ENCODE data around the gene SYPL1. TPM values are rescaled to one million over a fixed set of nuclear protein-coding genes. Genes with fewer than 3 reads are reported as not detected.

The SYPL1 gene
- total RNA-seq, 1 donor from 2014 or later = 48.8 TPM

GRCh38 chr7:106086062-106086461 is 26.1 kb downstream of the SYPL1 start:
- Histone ChIP-seq H2AFZ (replicated peaks) (no peak overlapping the region), H3K4me1 (no peaks in the 10 kb centered on the region), H4K20me1 (ENCODE audit: low read depth) (no peaks in the 10 kb centered on the region), H3K36me3 (no peaks in the 10 kb centered on the region), H3K4me2 (no peak overlapping the region), H3K9ac (no peak overlapping the region), H3K9me3 (ENCODE audit: low read depth) (no peaks in the 10 kb centered on the region), H3K79me2 (ENCODE audit: low read depth) (no peaks in the 10 kb centered on the region), H3K27me3 (no peaks in the 10 kb centered on the region), H3F3A (ENCODE audit: low read depth) (no peaks in the 10 kb centered on the region), H3K27ac (no peak overlapping the region), H3K4me3 (no peak overlapping the region)
- H3K9me3 Mint-ChIP-seq = peaks cover 9% of the 10 kb centered on the region
- DNase-seq (ENCODE audit: low spot score) = no peak
- peaks cover 18% of the 10 kb centered on the region for H3K36me3 Mint-ChIP-seq
- no peak overlapping the region for H3K27ac Mint-ChIP-seq
- no peaks in the 10 kb centered on the region for H3K4me1 Mint-ChIP-seq
- H3K4me3 Mint-ChIP-seq = no peak overlapping the region
- no peak for TF ChIP-seq CTCF (IDR thresholded peaks at IDR 0.05)
- no peaks in the 10 kb centered on the region for H3K27me3 Mint-ChIP-seq (ENCODE audit: insufficient read depth, low read depth)

- Mint-ChIP-seq H3K27me3 (ENCODE audit: insufficient read depth, low read depth) (no peaks in the 10 kb centered on the region), H3K27ac (no peak overlapping the region), H3K4me1 (no peaks in the 10 kb centered on the region), H3K36me3 (peaks cover 13% of the 10 kb centered on the region), H3K4me3 (no peak overlapping the region), H3K9me3 (peaks cover 9% of the 10 kb centered on the region)
- Histone ChIP-seq H3F3A (ENCODE audit: low read depth) (no peaks in the 10 kb centered on the region), H3K27me3 (no peaks in the 10 kb centered on the region), H3K36me3 (no peaks in the 10 kb centered on the region), H2AFZ (replicated peaks) (no peak overlapping the region), H3K27ac (no peak overlapping the region), H3K9ac (no peak overlapping the region), H4K20me1 (ENCODE audit: low read depth) (no peaks in the 10 kb centered on the region), H3K79me2 (ENCODE audit: low read depth) (no peaks in the 10 kb centered on the region), H3K4me2 (no peak overlapping the region), H3K9me3 (ENCODE audit: low read depth) (no peaks in the 10 kb centered on the region), H3K4me3 (no peak overlapping the region), H3K4me1 (no peaks in the 10 kb centered on the region)
- no peak for DNase-seq (ENCODE audit: low spot score)
- TF ChIP-seq EZH2 (IDR thresholded peaks at IDR 0.05) (no peak), CTCF (IDR thresholded peaks at IDR 0.05) (no peak), EZH2phosphoT487 (IDR thresholded peaks at IDR 0.05) (no peak)
Measured at GRCh38 chr7:106085015-106085414, 27.1 kb downstream of the SYPL1 start.

GRCh38 chr7:106083717-106084116 is 28.4 kb downstream of the SYPL1 start:
- TF ChIP-seq CTCF (IDR thresholded peaks at IDR 0.05) (no peak), EZH2 (IDR thresholded peaks at IDR 0.05) (no peak), EZH2phosphoT487 (IDR thresholded peaks at IDR 0.05) (no peak)
- no peak overlapping the region for H3K27ac ChIP-seq
- H3K36me3 ChIP-seq = no peaks in the 10 kb centered on the region
- H3F3A ChIP-seq (ENCODE audit: low read depth) = no peaks in the 10 kb centered on the region
- H3K27me3 ChIP-seq = no peaks in the 10 kb centered on the region
- no peak overlapping the region for H3K4me2 ChIP-seq
- H3K4me3 Mint-ChIP-seq = no peak overlapping the region
- H3K36me3 Mint-ChIP-seq = peaks cover 6% of the 10 kb centered on the region
- no peak overlapping the region for H3K9ac ChIP-seq
- H4K20me1 ChIP-seq (ENCODE audit: low read depth) = no peaks in the 10 kb centered on the region
- no peak overlapping the region for H2AFZ ChIP-seq (replicated peaks)
- no peaks in the 10 kb centered on the region for H3K79me2 ChIP-seq (ENCODE audit: low read depth)
- peaks cover 9% of the 10 kb centered on the region for H3K9me3 Mint-ChIP-seq
- H3K27ac Mint-ChIP-seq = no peak overlapping the region
- no peak overlapping the region for H3K4me3 ChIP-seq
- H3K4me1 Mint-ChIP-seq = no peaks in the 10 kb centered on the region
- no peak for DNase-seq (ENCODE audit: low spot score)
- H3K27me3 Mint-ChIP-seq (ENCODE audit: insufficient read depth, low read depth) = no peaks in the 10 kb centered on the region
- H3K4me1 ChIP-seq = no peaks in the 10 kb centered on the region
- no peaks in the 10 kb centered on the region for H3K9me3 ChIP-seq (ENCODE audit: low read depth)
